Skin epidermis (tissue), 12 donors: Measurements from ENCODE around the gene FBXW11.
"Not testable (repeated sequence)": the region's sequence is repeated elsewhere in the genome, so short reads cannot be mapped to it uniquely, and the experiment has no call there.

ENCODE experiments used
- H3K27ac ChIP-seq, 21 experiments: fragments of 200-600 bp; sonication (generic) in 11 of 21; one replicate each; pipeline ENCODE4 v1.5.0; 2020; ENCODE audit warnings: mild to moderate bottlenecking in 3 of 21, inconsistent platforms in 2 of 21, moderate library complexity in 2 of 21
- H3K4me3 ChIP-seq, 7 experiments: fragments of 200-600 bp; sonication (generic) in 2 of 7; one replicate each; pipeline ENCODE4 v1.5.0; 2020; ENCODE audit warnings: inconsistent platforms in 2 of 7, mild to moderate bottlenecking in 2 of 7, moderate library complexity in 1 of 7

FBXW11 gene

DNA sequence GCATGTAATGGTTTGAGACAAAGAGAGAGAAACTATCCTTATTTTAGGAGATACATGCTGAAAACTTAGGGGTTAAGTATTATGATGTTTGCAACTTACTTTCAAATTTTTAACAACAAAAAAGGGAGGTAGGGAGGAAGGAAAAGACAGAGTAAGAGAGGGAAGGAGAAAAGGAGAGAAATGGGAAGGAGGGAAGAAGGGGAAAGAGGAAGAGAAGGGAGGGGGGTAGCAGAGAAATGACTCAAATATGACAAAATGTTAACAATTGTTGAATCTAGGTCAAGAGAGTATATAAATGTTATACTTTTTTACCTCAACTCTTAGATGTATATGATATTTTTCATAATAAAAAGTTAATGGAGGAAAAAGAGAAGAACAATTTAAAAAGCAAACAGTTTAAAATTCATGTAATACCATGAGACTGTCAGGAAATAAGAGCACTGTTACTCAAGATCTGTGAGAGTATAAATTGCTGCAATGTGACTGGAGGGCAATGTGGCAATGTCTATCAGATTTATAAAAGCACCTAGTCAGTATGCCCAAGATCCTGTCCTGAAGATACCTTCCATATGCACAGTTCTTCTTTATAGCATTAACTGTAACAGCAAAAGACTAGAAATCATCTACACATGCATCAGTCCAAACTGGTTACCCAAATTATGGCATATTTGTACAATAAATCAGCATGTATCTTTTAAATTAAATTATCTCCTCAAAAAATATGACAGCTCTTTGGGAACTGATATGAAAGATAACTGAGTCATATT is 16.3 kb downstream of the FBXW11 start:
- Histone ChIP-seq H3K27ac (peak overlapping the region in 9 of 21 experiments; percentile 19 to 66 (median 31)), H3K4me3 (no peak overlapping the region)

GRCh38 chr5:171989276-171989675 is 17.2 kb downstream of the FBXW11 start:
- Histone ChIP-seq H3K27ac (peak overlapping the region in 5 of 21 experiments; percentile 26 to 66 (median 46)), H3K4me3 (no peak overlapping the region)

DNA sequence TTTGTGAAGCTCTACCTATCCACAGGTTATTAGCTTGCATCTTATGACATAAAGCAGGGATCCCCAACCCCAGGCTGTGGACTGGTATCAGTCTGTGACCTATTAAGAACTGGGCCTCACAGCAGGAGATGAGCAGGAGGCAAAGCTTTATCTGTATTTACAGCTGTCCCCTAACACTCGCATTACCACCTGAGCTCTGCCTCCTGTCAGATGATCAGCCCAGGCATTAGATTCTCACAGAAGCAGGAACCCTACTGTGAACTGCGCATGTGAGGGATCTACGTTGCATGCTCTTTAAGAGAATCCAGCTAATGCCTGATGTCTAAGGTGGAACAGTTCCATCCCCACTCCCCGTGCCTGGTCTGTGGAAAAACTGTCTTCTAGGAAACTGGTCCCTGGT is 19.7 kb downstream of the FBXW11 start:
- H3K4me3 ChIP-seq = no peak overlapping the region
- no peak overlapping the region for H3K27ac ChIP-seq

GRCh38 chr5:171984748-171985419 is 21.6 kb downstream of the FBXW11 start:
- H3K27ac ChIP-seq = no peak overlapping the region
- H3K4me3 ChIP-seq = no peak overlapping the region

DNA sequence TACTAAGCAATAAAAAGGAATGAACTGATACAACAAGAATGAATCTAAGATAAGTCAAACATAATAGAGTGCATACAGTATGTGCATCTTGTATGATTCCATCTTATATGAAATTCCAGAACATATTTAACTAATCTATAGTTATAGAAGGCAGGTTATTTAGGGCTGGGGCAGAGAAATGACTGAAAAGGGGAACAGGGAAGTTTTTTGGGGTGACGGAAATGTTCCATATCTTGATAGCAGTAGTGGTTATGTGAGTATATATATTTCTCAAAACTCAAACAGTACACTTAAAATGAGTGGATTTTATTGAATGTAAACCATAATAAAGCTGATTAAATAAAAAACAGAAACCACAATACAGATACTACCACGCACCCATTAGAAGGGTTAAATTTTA is 24.6 kb downstream of the FBXW11 start:
- no peak overlapping the region for H3K27ac ChIP-seq
- H3K4me3 ChIP-seq = no peak overlapping the region

- Histone ChIP-seq H3K27ac (no peak overlapping the region), H3K4me3 (no peak overlapping the region)
Observed at GRCh38 chr5:171980792-171981191, 25.6 kb downstream of the FBXW11 start.

GRCh38 chr5:171979606-171980005 is 26.8 kb downstream of the FBXW11 start:
- Histone ChIP-seq H3K4me3 (no peak overlapping the region), H3K27ac (no peak overlapping the region)

DNA sequence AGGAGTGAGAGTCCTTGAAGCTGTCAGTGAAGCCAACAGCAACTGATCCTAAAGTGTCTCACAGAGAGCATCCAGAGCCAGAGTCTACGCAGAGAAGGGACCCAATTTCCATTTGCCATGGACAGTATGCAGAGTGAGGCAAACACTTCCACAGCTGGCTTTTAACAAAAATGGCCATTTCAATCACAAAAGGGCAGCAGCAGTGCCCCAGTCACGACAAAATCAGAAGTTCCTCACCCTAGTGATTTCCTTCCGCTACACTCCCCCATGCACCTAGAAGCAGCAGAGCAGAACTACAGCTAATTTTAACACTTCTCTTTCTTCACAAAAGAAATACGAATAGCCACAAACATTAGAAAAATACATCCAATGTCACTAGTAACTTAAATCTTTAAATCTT is 27.9 kb downstream of the FBXW11 start:
- Histone ChIP-seq H3K4me3 (no peak overlapping the region), H3K27ac (peak overlapping the region in 1 of 21 experiments; percentile 4)

DNA sequence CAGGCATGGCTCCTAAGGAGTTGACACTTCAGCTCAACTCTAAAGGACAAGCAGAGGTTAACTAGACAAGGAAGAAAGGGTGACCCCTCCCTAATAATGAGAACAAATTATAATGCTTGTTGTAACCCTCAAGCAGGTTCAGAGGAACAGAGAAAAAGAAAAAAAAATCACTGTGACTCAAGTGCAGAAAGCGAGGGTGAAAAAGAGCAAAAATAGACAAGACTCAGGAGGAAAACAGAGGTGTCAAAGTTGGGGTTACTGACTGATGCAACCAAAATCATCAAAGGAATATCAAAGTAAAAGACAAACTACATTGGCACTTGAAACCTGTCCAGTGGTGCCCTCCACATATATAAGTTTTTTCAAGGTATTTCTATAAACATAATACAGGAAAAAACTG is 28.4 kb downstream of the FBXW11 start:
- Histone ChIP-seq H3K4me3 (no peak overlapping the region), H3K27ac (no peak overlapping the region)

DNA sequence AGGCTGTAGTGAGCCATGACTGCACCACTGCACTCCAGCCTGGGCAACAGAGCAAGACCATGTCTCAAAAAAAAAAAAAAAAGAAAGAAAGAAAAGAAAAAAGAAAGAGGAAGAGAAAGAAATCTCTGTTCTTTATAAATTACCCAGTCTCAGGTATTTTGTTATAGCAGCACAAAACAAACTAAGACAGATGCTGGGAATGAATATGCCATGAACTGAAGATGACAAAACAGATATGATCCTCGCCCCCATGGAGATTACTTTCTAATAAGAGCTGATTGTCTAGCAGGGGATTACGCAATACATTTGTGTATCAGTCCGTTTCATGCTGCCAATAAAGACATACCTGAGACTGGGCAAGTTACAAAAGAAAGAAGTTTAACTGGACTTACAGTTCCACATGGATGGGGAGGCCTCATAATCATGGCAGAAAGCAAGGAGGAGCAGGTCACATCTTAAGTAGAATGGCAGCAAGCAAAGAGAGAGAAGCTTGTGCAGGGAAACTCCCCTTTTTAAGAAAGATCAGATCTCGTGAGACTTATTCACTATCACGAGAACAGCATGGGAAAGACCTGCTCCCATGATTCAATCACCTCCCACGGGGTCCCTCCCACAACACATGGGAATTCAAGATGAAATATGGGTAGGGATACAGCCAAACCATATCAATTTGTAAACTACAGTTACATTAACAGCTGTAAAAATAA is 29.0 kb downstream of the FBXW11 start:
- H3K27ac ChIP-seq, H3K4me3 ChIP-seq: not testable (repeated sequence)

GRCh38 chr5:171975877-171976667 is 30.4 kb downstream of the FBXW11 start:
- Histone ChIP-seq H3K4me3 (no peak overlapping the region), H3K27ac (no peak overlapping the region)

GRCh38 chr5:171975262-171975876 is 31.1 kb downstream of the FBXW11 start:
- Histone ChIP-seq H3K4me3 (no peak overlapping the region), H3K27ac (peak overlapping the region in 2 of 21 experiments; percentile 10 to 44)

- Histone ChIP-seq H3K27ac (no peak overlapping the region), H3K4me3 (no peak overlapping the region)
Observed at GRCh38 chr5:171970826-171971225, 35.6 kb downstream of the FBXW11 start.

DNA sequence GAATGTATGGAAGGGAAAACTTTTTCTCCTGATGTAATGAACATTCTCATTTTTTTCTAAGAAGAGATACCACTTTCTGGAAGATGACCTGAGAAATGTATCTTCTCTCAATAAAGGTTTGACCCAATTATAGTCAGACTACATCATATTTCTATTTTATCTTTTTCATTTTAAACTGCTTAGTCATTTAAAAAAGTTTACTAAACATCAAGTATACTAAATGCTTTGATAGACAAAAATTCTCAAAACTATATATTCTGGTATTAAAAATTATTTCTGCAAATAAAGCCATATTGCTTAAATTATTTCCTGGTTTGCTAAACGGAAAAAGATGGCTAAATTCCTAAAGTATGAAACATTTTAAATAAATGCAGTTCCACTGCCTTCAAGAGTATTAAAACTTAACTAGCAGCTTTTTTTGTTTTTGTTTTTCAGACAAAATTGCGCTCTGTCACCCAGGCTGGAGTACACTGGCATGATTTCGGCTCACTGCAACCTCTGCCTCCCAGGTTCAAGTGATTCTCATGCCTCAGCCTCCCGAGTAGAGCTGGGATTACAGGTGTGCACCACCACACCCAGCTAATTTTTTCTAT is 37.1 kb downstream of the FBXW11 start:
- Histone ChIP-seq H3K27ac (peak overlapping the region in 6 of 21 experiments; percentile 17 to 43 (median 34)), H3K4me3 (no peak overlapping the region)

GRCh38 chr5:171968531-171968930 is 37.9 kb downstream of the FBXW11 start:
- Histone ChIP-seq H3K27ac (peak overlapping the region in 4 of 21 experiments; percentile 10 to 39 (median 36)), H3K4me3 (no peak overlapping the region)

- Histone ChIP-seq H3K27ac (no peak overlapping the region), H3K4me3 (no peak overlapping the region)
Observed at GRCh38 chr5:171966964-171967363, 39.5 kb downstream of the FBXW11 start.

GRCh38 chr5:171966270-171966669 is 40.2 kb downstream of the FBXW11 start:
- H3K27ac ChIP-seq = no peak overlapping the region
- H3K4me3 ChIP-seq = no peak overlapping the region

DNA sequence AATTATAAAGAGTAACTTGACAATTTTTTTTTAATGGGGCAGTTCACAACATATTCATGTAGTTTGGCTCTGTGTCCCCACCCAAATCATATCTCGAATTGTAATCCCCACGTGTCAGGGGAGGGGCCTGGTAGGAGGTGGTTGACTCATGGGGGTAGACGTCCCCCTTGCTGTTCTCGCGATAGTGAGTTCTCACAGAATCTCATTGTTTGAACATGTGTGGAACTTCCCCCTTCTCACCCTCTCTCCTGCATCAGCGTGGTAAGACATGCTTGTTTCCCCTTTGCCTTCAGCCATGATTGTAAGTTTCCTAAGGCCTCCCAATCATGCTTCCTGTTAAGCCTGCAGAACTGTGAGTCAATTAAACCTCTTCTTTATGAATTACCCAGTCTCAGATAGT is 40.7 kb downstream of the FBXW11 start:
- H3K4me3 ChIP-seq = no peak overlapping the region
- H3K27ac ChIP-seq = no peak overlapping the region

- Histone ChIP-seq H3K27ac (no peak overlapping the region), H3K4me3 (no peak overlapping the region)
Observed at GRCh38 chr5:171963416-171963815, 43.0 kb downstream of the FBXW11 start.
